ENCODE results near the gene SMAD9.

DNA sequence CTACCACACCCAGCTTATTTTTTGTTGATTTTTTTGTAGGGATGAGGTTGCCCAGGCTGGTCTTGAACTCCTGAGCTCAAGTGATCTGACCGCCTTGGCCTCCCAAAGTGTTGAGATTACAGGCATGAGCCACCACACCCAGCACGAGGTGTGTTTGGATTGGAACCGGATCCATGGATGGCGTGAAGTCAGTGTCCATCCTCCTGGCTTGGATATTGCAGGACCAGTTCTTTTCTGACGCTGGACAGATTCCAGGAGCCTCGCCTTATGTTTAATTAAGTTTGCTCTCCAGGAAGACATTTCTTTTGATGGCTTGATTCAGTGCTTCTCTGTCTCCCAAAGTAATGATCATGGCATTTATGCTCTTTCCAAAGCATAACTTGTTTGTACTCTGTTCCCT, 115.5 kb downstream of the SMAD9 start:
- TF ChIP-seq CTCF (conservative IDR thresholded peaks at IDR 0.05 in 1 of 2, IDR thresholded peaks at IDR 0.05 in 1 of 2; ENCODE audit: low read depth in 1 of 2, low read length in 2 of 2) = no peak
- no peak for TF ChIP-seq EZH2 (IDR thresholded peaks at IDR 0.05; ENCODE audit: low read length, missing control alignments)
